ENCODE data around the gene ACCSL. TPM values are rescaled to one million over a fixed set of nuclear protein-coding genes. Genes with fewer than 3 reads are reported as not detected.

Gene ACCSL
- total and polyA plus RNA-seq, 2 donors from 2014 or later, result not detected

DNA sequence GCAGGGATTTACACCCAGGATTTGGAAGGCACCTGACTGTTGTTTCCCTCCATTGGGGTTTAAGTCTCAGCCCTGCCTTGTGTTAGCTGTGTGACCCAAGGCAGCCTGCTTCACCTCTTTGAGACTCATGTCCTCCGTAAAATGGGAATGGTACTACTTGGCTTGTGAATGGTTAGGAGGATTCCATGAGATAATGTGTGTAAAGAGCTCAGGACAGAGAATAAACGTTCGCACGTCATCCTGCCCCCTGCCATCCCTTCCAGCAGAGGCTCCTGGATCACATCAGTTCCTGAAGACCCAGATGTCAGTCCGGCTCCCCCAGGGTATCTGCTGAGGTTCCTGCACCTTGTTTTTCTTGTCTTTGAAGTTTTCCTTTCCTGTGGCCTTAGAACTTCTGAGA is 16.8 kb upstream of the ACCSL start:
- intact Hi-C loops (cut with DNase I), result loop anchor here (10.0 kb wide), 1 partner anchor 86 kb away; the partner anchor contains the start of gene C11orf96
- TF ChIP-seq, protein P1, sequence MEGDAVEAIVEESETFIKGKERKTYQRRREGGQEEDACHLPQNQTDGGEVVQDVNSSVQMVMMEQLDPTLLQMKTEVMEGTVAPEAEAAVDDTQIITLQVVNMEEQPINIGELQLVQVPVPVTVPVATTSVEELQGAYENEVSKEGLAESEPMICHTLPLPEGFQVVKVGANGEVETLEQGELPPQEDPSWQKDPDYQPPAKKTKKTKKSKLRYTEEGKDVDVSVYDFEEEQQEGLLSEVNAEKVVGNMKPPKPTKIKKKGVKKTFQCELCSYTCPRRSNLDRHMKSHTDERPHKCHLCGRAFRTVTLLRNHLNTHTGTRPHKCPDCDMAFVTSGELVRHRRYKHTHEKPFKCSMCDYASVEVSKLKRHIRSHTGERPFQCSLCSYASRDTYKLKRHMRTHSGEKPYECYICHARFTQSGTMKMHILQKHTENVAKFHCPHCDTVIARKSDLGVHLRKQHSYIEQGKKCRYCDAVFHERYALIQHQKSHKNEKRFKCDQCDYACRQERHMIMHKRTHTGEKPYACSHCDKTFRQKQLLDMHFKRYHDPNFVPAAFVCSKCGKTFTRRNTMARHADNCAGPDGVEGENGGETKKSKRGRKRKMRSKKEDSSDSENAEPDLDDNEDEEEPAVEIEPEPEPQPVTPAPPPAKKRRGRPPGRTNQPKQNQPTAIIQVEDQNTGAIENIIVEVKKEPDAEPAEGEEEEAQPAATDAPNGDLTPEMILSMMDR (IDR thresholded peaks at IDR 0.05; ENCODE audit: borderline replicate concordance, extremely low read depth, insufficient read depth), result no peak
- Histone ChIP-seq H3K4me1 (ENCODE audit: control insufficient read depth in 2 of 3, insufficient read depth in 2 of 3, low read depth in 1 of 3, low read length in 3 of 3) (peaks cover 0 to 7% (median 0%) of the 10 kb centered on the region in 3 donors), H3K9ac (ENCODE audit: low read length in 3 of 3) (peak overlapping the region in 1 of 3 donors; percentile 8), H3K27me3 (ENCODE audit: control insufficient read depth, insufficient read depth, low read length) (no peaks in the 10 kb centered on the region), H3K9me3 (ENCODE audit: control insufficient read depth in 2 of 3, insufficient read depth in 1 of 3, low read length in 3 of 3) (peaks cover 0 to under 1% (median 0%) of the 10 kb centered on the region in 3 donors), H3K4me3 (ENCODE audit: low read length in 3 of 3) (no peak overlapping the region), H3K36me3 (ENCODE audit: control insufficient read depth in 2 of 3, insufficient read depth in 3 of 3, low read length in 3 of 3) (no peaks in the 10 kb centered on the region), H3K27ac (ENCODE audit: low read depth in 2 of 2, low read length in 2 of 2) (peak overlapping the region; percentile 68 to 93)
- DNase-seq (no peak), FAIRE-seq (no peak)

DNA sequence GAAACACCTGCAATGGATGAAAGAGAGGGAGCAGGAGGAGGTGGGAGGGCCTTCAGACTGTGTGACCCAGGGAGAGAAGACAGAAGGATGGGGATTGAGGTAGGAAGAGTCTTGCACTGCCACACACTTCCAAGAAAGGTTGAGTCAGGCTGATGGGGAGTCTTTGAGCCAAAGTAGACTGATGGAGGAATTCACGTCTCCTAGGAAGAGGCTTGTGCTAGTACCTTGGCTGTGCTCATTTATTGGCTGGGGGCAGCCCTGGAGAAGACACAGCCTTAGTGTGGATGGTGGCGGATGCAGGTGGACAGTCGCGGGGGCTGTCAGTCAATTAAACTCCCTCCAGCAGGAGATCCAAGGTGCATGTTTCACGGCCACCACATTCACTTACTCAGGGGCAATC is 16.2 kb upstream of the ACCSL start:
- intact Hi-C loops (cut with DNase I), result loop anchor here (10.0 kb wide), 1 partner anchor 87 kb away; the partner anchor contains the start of gene C11orf96
- Histone ChIP-seq H3K9ac (ENCODE audit: low read length in 3 of 3) (no peak overlapping the region), H3K9me3 (ENCODE audit: control insufficient read depth in 2 of 3, insufficient read depth in 1 of 3, low read length in 3 of 3) (no peaks in the 10 kb centered on the region), H3K4me1 (ENCODE audit: control insufficient read depth in 2 of 3, insufficient read depth in 2 of 3, low read depth in 1 of 3, low read length in 3 of 3) (peaks cover 0 to 7% (median 0%) of the 10 kb centered on the region in 3 donors), H3K27ac (ENCODE audit: low read depth in 2 of 2, low read length in 2 of 2) (peak overlapping the region in 1 of 2 donors; percentile 93), H3K36me3 (ENCODE audit: control insufficient read depth in 2 of 3, insufficient read depth in 3 of 3, low read length in 3 of 3) (no peaks in the 10 kb centered on the region), H3K4me3 (ENCODE audit: low read length in 3 of 3) (no peak overlapping the region), H3K27me3 (ENCODE audit: control insufficient read depth, insufficient read depth, low read length) (no peaks in the 10 kb centered on the region)
- FAIRE-seq (no peak), DNase-seq (no peak)
- TF ChIP-seq, protein P1 (IDR thresholded peaks at IDR 0.05; ENCODE audit: borderline replicate concordance, extremely low read depth, insufficient read depth), result no peak

DNA sequence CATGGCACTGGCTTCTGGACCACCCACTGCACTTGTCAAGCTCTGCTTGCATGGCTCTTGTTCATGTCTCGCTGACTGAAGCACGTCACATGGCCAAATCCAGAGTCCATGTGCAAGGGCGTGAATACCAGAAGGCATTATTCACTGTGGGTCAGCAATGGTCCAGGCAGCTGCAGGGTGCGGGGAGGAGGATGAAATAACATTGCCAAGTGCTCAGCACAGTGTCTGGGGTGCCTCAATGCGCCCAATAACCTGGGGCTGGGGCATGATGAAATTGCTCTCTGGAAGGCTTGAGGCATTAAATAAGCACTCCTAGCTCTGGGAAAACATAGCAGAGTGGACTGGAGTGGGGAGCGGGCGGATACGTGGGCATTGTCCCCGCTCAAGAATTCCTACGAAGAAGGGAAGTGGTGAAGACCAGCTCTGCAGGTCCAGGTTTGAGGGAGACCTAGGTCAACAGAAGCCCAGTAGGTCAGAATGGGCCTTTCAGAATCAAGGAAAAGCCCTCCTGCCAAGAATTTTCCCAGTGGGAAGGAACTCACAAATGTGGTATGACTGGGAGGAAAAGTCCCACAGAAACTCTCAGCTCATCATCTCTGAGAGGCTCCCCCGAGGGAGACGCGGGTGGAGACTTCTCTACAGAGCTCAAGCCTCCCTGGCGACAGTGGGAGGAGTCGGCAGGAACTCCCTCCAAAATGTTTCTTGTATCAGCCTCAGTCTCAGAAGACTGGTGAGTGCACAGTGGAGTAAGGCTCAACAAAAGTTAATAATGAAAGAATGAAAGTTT is 15.3 kb upstream of the ACCSL start:
- Histone ChIP-seq H3K4me1 (ENCODE audit: control insufficient read depth in 2 of 3, insufficient read depth in 2 of 3, low read depth in 1 of 3, low read length in 3 of 3) (peaks cover 0 to 10% (median 0%) of the 10 kb centered on the region in 3 donors), H3K27me3 (ENCODE audit: control insufficient read depth, insufficient read depth, low read length) (no peaks in the 10 kb centered on the region), H3K9me3 (ENCODE audit: control insufficient read depth in 2 of 3, insufficient read depth in 1 of 3, low read length in 3 of 3) (no peaks in the 10 kb centered on the region), H3K4me3 (ENCODE audit: low read length in 3 of 3) (no peak overlapping the region), H3K36me3 (ENCODE audit: control insufficient read depth in 2 of 3, insufficient read depth in 3 of 3, low read length in 3 of 3) (no peaks in the 10 kb centered on the region), H3K9ac (ENCODE audit: low read length in 3 of 3) (no peak overlapping the region), H3K27ac (ENCODE audit: low read depth in 2 of 2, low read length in 2 of 2) (peak overlapping the region; percentile 51 to 57)
- no peak for FAIRE-seq
- intact Hi-C loops (cut with DNase I), result loop anchor here (10.0 kb wide), 1 partner anchor 88 kb away; the partner anchor contains the start of gene C11orf96
- TF ChIP-seq, protein P1 (IDR thresholded peaks at IDR 0.05; ENCODE audit: borderline replicate concordance, extremely low read depth, insufficient read depth), result no peak
- peak in 1 of 5 donors; percentile 81 for DNase-seq
